Midbrain (tissue), 1 donor: ENCODE measurements around the gene CEP170B.
"Not testable (repeated sequence)": the region's sequence is repeated elsewhere in the genome, so short reads cannot be mapped to it uniquely, and the experiment has no call there.

ENCODE experiments used
- DNase-seq: peaks from one replicate; lab custom pipeline; 2025; lab: John Stamatoyannopoulos, UW

CEP170B gene

DNA sequence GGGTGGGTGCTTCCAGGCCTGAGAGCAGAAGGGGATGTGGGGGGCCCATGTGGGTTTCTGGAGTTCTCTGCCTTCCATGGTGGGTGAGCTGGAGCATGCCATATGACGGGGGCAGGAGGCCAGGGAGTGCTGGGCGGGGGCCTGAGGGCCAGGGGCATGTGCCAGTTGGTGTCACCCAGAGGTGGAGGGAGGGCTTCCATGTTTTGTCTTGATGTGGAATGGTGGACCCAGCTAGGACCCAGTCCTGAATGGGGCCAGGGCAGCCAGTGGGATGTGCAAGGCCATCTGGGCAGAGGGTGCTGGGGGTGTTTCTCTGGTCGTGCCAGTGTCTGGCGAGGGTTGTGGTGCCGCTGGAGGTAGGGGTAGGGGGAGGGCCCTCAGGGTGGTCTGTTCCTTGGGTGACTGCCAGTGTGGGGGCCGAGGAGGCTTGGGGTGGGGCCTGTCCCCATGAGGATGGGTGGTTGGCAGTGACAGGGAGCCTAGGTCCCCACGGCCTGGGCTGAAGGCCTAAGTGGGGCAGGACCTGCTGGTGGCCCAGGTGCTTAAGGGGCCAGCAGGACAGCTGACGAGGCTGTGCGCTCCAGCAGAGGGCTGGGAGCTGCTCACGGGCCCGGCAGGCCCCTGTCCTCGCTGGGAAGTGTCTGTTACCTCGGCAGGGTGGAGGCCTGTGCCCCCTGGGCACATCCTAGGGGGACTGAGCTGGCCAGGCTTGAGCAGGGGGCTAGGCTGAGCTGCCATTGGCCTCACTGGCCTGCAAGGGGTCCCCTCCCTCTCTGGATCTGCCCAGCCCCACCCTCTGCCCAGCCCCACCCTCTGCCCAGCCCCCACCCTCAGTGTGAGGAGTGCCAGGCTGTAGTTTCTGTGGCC, 26.8 kb downstream of the CEP170B start:
- no peak for DNase-seq

DNA sequence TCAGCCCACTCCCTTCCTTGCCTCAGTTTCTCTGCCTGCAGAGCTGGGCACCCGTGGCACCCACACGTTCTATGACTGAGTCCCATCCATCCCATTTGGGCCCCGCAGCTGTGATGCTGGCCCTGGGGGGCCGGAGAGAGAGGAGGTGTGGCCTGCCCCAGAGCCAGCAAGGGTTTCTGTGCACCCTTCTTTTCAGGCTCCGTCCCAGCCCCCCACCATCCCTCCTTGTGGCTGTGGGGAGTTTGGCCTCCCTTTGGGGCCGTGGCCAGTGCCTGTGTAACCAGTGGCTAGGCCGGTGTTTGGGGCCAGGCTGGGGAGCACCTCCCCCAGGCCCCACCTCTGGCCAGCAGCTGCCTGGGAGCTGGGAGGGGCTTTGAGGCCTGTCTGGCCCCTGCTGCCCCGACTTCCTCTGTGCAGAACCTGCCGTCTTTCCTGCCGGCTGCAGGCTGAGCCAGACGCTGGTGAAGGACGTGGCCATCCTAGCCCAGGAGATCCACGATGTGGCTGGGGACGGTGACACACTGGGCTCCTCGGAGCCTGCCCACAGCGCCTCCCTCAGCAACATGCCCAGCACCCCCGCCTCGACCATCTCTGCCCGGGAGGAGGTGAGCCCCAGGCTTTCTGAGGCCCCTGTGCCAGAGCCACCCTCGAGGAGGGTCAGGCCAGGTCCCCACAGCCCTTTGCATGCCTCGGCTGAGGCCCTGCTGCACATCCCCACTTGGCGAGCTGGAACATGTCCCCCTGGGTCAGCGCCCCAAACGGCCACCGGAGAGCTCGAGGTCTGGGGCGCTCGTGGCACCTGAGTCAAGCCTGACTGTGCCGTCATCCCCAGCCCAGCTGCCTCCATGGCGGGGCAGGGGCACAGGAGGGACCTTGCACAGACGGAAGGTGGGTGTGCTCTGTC, 27.7 kb downstream of the CEP170B start:
- DNase-seq = no peak

DNA sequence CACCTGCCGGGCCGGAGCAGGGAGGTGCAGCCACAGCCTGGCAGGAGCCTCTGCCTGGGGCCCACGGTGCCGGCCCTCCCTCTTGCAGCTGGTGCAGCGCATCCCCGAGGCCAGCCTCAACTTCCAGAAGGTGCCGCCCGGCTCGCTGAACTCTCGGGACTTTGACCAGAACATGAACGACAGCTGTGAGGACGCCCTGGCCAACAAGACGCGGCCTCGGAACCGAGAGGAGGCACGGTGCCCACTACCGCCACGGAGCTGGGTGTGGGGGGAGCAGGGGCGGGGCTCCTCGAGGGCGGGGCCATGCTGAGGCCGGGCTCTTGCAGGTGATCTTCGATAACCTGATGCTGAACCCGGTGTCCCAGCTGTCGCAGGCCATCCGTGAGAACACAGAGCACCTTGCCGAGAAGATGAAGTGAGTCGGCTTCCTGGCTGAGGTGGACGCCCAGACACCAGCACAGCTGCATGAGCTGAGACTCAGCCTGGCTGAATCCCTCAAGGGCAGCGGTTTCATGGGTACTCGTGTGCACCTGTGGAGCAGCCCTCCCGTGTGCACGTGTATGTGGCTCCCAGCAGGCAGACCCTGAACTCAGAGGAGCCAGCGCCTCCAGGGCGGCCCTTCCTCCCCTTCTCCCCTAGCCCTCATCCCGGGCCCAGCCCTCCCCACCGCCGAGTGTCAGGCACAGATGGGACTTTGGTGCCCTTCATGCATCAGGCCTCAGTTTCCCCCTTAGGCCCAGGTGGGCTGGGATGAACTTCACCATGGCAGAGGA, 28.6 kb downstream of the CEP170B start:
- no peak for DNase-seq

DNA sequence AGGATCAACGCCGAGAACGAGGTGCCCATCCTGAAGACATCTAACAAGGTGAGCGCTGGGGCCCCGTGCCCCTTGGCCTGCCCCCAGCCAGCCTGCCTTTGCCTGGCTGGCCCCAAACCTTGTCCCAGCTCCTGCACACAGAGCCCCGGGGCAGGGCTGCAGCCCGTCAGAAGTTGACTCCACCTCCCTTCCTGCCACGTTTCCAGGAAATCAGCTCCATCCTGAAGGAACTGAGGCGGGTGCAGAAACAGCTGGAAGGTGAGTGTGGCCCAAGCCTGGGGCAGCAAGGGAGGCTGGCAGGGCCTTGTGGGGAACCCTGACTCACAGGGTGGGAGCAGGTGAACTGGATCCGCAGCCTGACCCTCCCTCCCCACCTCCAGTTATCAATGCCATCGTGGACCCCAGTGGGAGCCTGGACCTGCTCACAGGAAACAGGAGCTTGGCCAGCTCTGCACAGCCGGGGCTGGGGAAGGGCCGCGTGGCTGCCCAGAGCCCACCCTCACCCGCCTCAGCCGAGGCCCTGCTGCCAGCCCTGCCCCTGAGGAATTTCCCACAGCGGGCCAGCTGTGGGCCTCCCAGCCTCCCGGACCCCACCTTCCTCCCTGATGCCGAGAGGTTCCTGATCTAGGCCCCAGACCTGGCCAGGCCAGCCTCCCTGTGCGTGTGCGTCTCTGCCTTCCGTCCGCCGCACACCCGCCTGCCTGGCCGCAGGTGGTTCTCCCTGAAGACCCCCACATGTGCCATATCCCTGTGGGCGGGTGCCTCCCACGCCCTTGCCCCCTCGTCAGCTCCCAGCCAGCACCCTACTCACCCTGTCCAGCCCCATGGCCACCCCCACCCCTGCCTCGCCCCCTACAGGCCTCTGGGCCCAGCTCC, 29.5 kb downstream of the CEP170B start:
- no peak for DNase-seq

DNA sequence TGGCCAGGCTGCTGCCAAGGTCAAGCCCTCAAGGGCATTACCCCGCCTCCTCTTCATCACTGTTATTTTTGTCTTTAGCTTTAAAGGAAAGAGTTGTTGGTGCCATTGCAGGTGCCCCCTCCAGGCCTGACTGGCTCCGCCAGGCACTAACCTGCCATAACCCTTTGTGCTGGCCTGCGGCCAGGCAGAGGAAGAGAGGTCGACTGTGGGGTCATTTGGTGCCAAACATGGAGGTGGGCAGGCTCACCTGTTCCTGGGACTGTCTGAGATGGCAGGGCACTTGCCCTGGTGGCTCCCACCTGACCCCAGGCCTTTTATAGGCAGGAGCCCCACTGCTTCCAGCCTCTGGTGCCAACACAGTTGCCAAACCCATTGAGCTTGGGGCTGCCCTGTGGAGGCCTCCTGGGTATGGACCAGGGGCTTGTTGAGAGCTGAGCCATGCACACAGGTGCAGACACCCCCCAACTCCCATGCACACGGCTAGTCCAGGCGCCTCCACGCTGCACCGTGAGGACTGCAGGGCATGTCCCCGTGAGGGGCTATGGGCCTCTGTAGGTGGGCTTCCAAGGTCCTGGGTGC, 30.2 kb downstream of the CEP170B start:
- DNase-seq = no peak

- DNase-seq = no peak
Measured at GRCh38 chr14:104895786-104896661, 31.0 kb downstream of the CEP170B start.

- no peak for DNase-seq
Measured at GRCh38 chr14:104897330-104898194, 32.5 kb downstream of the CEP170B start.

- DNase-seq = no peak
Measured at GRCh38 chr14:104898195-104898558, 33.1 kb downstream of the CEP170B start.

- DNase-seq = no peak
Measured at GRCh38 chr14:104898870-104899510, 33.9 kb downstream of the CEP170B start.

DNA sequence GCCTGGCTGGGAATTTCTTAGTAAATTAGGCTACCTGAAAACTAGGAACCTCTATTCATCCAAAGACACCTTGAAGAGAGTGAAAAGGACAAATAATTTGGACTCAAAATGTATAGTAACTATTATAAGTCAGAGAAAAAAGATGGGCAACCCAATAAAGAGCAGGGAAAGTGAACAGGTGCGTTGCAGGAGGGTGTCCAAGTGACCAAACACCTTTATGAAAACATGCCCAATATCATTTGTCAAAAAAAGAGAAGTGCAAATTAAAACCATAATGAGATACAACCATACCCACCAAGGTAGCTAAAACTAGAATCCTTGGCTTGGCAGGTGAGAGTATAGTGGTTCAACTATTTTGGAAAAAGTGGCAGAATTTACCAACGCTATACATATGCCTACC, 34.7 kb downstream of the CEP170B start:
- no peak for DNase-seq

GRCh38 chr14:104900639-104901512, 35.8 kb downstream of the CEP170B start:
- no peak for DNase-seq

DNA sequence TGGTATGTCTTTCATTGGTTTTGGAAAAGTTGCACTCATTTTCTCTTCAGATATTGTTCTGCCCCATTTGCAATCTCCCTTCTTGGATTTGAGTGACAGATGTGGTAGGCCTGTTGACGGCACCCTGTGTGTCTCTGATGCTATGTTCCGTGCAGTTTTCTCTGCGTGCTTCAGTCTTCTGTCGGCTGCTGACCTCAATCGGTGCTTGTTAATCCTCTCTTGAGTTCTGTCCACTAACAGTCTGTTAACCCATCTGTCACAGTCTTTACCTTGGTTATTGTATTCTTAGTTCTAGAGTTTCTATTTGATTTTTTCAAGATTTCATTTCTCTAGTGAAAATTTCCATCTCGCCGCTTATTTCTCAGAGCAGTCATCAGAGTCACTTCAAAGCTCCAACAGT, 38.9 kb downstream of the CEP170B start:
- no peak for DNase-seq

- DNase-seq = not testable (repeated sequence)
Measured at GRCh38 chr14:104904650-104905578, 39.8 kb downstream of the CEP170B start.

DNA sequence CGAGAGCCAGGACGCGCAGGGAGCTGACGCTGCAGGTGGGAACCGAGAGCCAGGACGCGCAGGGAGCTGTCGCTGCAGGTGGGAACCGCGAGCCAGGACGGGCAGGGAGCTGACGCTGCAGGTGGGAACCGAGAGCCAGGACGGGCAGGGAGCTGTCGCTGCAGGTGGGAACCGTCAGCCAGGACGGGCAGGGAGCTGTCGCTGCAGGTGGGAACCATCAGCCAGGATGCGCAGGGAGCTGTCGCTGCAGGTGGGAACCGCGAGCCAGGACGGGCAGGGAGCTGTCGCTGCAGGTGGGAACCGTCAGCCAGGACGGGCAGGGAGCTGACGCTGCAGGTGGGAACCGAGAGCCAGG, 40.5 kb downstream of the CEP170B start:
- not testable (repeated sequence) for DNase-seq

DNA sequence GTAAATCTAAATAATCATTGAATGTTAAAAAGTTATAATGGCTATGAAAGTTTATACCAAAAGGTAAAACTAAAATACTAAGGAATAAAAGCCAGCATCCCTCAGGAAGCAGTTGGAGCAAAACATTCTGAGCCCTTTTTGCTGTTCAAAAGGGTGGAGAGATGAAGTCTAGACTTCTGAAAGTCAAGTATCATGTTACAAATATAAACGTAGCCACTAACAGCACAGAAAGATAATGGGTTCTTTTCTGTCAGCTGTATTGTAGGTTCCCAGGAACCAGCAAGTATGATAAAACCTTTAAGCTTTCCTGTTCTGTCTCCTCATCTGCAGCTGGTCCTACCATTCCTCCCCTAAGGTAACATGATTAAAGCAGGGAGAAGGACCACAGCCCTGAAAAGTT, 43.2 kb downstream of the CEP170B start:
- DNase-seq = no peak

DNA sequence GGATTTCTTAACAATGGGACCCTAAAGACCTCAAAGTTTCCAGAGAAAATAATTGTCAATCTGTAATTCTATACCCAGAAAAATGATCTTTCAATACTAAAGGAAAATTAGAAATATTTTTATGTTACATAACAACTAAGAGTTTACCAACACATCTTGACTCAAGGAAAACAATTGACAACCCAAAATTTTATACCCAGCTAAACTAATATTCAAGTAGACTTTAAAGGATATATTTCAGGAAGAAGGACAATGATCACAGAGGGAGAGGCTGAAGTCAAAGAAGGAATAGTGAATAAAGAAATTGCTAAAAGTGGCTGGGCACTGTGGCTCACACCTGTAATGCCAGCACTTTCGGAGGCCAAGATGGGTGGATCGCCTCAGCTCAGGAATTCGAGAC, 47.0 kb downstream of the CEP170B start:
- no peak for DNase-seq
